HEK293 (cell line): Measurements from ENCODE around the gene PINLYP.
A peak's percentile ranks its signal among the peaks of the same experiment; 100 is the strongest.

ENCODE experiments used
- BCL11A ChIP-seq: fragments of 450-650 bp; formaldehyde crosslinking; IDR thresholded peaks from 2 replicates; pipeline ENCODE4 v1.5.1; 2016; ENCODE audit warnings: low read depth, missing biosample characterization, missing genetic modification characterization
- BCL11B ChIP-seq: fragments of 450-650 bp; formaldehyde crosslinking; IDR thresholded peaks from 2 replicates; pipeline ENCODE4 v1.5.1; 2016; ENCODE audit warnings: low read depth, missing biosample characterization, missing genetic modification characterization
- HOXA7 ChIP-seq: sonication (generic); formaldehyde crosslinking; IDR thresholded peaks from 2 replicates; pipeline ENCODE4 v1.8.1; 2022; ENCODE audit warnings: missing genetic modification reagents, borderline replicate concordance
- HOXD13 ChIP-seq: sonication (generic); formaldehyde crosslinking; IDR thresholded peaks from 2 replicates; pipeline ENCODE4 v1.8.0; 2022; ENCODE audit warnings: missing genetic modification reagents, borderline replicate concordance
- SCRT1 ChIP-seq: fragments of 450-650 bp; formaldehyde crosslinking; IDR thresholded peaks from 2 replicates; pipeline ENCODE4 v1.5.1; 2016; ENCODE audit warnings: missing biosample characterization, missing genetic modification characterization, borderline replicate concordance
- SCRT2 ChIP-seq: fragments of 450-650 bp; formaldehyde crosslinking; IDR thresholded peaks from 2 replicates; pipeline ENCODE4 v1.5.1; 2016; ENCODE audit warnings: missing biosample characterization, missing genetic modification characterization
- SP2 ChIP-seq: fragments of 450-650 bp; formaldehyde crosslinking; IDR thresholded peaks from 2 replicates; pipeline ENCODE4 v1.5.1; 2016; ENCODE audit warnings: missing biosample characterization, missing genetic modification characterization
- SP3 ChIP-seq: fragments of 450-650 bp; formaldehyde crosslinking; IDR thresholded peaks from 2 replicates; pipeline ENCODE4 v1.5.1; 2016; ENCODE audit warnings: missing biosample characterization, missing genetic modification characterization
- WT1 ChIP-seq: fragments of 450-650 bp; formaldehyde crosslinking; IDR thresholded peaks from 2 replicates; pipeline ENCODE4 v1.5.1; 2016; ENCODE audit warnings: missing biosample characterization, missing genetic modification characterization
- ZFP37 ChIP-seq: fragments of 450-650 bp; formaldehyde crosslinking; IDR thresholded peaks from 2 replicates; pipeline ENCODE4 v1.5.1; 2016; ENCODE audit warnings: missing biosample characterization, missing genetic modification characterization
- ZNF132 ChIP-seq: fragments of 450-650 bp; formaldehyde crosslinking; IDR thresholded peaks from 2 replicates; pipeline ENCODE4 v1.5.1; 2017; ENCODE audit warnings: missing biosample characterization, missing genetic modification characterization, borderline replicate concordance
- ZNF175 ChIP-seq: fragments of 450-650 bp; formaldehyde crosslinking; IDR thresholded peaks from 2 replicates; pipeline ENCODE4 v1.5.1; 2016; ENCODE audit warnings: missing biosample characterization, missing genetic modification characterization
- ZNF214 ChIP-seq: fragments of 450-650 bp; formaldehyde crosslinking; IDR thresholded peaks from 2 replicates; pipeline ENCODE4 v1.5.1; 2017; ENCODE audit warnings: missing biosample characterization, mild to moderate bottlenecking, missing genetic modification characterization, borderline replicate concordance
- ZNF221 ChIP-seq: fragments of 450-650 bp; formaldehyde crosslinking; IDR thresholded peaks from 2 replicates; pipeline ENCODE4 v1.5.1; 2017; ENCODE audit warnings: missing biosample characterization, missing genetic modification characterization, borderline replicate concordance
- ZNF223 ChIP-seq: fragments of 450-650 bp; formaldehyde crosslinking; IDR thresholded peaks from 2 replicates; pipeline ENCODE4 v1.5.1; 2016; ENCODE audit warnings: missing biosample characterization, missing genetic modification characterization
- ZNF23 ChIP-seq: fragments of 450-650 bp; formaldehyde crosslinking; IDR thresholded peaks from 2 replicates; pipeline ENCODE4 v1.5.1; 2016; ENCODE audit warnings: missing biosample characterization, missing genetic modification characterization, borderline replicate concordance
- ZNF239 ChIP-seq: fragments of 450-650 bp; formaldehyde crosslinking; IDR thresholded peaks from 2 replicates; pipeline ENCODE4 v1.5.1; 2016; ENCODE audit warnings: missing biosample characterization, missing genetic modification characterization
- ZNF274 ChIP-seq, 2 experiments: fragments of 200-500 bp in 1 of 2; fragments of 450-650 bp in 1 of 2; sonication (Bioruptor generic) in 1 of 2; formaldehyde crosslinking in 1 of 2; IDR thresholded peaks; 2 replicates each; pipeline versions ENCODE4 v1.5.1 to v1.6.1; 2014 to 2016; ENCODE audit warnings: borderline replicate concordance in 1 of 2, inconsistent platforms in 1 of 2, low read length in 1 of 2, missing biosample characterization in 1 of 2, missing genetic modification characterization in 1 of 2
- ZNF292 ChIP-seq: fragments of 450-650 bp; formaldehyde crosslinking; IDR thresholded peaks from 2 replicates; pipeline ENCODE4 v1.5.1; 2016; ENCODE audit warnings: low read depth, missing biosample characterization, missing genetic modification characterization, borderline replicate concordance
- ZNF302 ChIP-seq: fragments of 450-650 bp; formaldehyde crosslinking; IDR thresholded peaks from 2 replicates; pipeline ENCODE4 v1.5.1; 2016; ENCODE audit warnings: missing biosample characterization, missing genetic modification characterization, low read depth
- ZNF423 ChIP-seq: fragments of 450-650 bp; formaldehyde crosslinking; IDR thresholded peaks from 2 replicates; pipeline ENCODE4 v1.5.1; 2016; ENCODE audit warnings: missing biosample characterization, missing genetic modification characterization
- ZNF426 ChIP-seq: fragments of 450-650 bp; formaldehyde crosslinking; IDR thresholded peaks from 2 replicates; pipeline ENCODE4 v1.5.1; 2017; ENCODE audit warnings: missing biosample characterization, missing genetic modification characterization, mild to moderate bottlenecking, inconsistent platforms, moderate library complexity
- ZNF48 ChIP-seq: fragments of 450-650 bp; formaldehyde crosslinking; IDR thresholded peaks from 2 replicates; pipeline ENCODE4 v1.5.1; 2016; ENCODE audit warnings: missing biosample characterization, missing genetic modification characterization
- ZNF521 ChIP-seq: fragments of 450-650 bp; formaldehyde crosslinking; IDR thresholded peaks from 2 replicates; pipeline ENCODE4 v1.5.1; 2017; ENCODE audit warnings: missing biosample characterization, mild to moderate bottlenecking, missing genetic modification characterization
- ZNF544 ChIP-seq: fragments of 450-650 bp; formaldehyde crosslinking; IDR thresholded peaks from 2 replicates; pipeline ENCODE4 v1.5.0; 2017; ENCODE audit warnings: missing biosample characterization, missing genetic modification characterization
- ZNF548 ChIP-seq: fragments of 450-650 bp; formaldehyde crosslinking; IDR thresholded peaks from 2 replicates; pipeline ENCODE4 v1.5.1; 2016; ENCODE audit warnings: missing biosample characterization, missing genetic modification characterization
- ZNF561 ChIP-seq: fragments of 450-650 bp; IDR thresholded peaks from 2 replicates; pipeline ENCODE4 v1.5.1; 2018; ENCODE audit warnings: missing biosample characterization, missing genetic modification characterization, borderline replicate concordance
- ZNF585B ChIP-seq: fragments of 450-650 bp; formaldehyde crosslinking; IDR thresholded peaks from 2 replicates; pipeline ENCODE4 v1.5.1; 2016; ENCODE audit warnings: missing biosample characterization, missing genetic modification characterization
- ZNF623 ChIP-seq: fragments of 450-650 bp; formaldehyde crosslinking; IDR thresholded peaks from 2 replicates; pipeline ENCODE4 v1.5.1; 2016; ENCODE audit warnings: missing biosample characterization, missing genetic modification characterization
- ZNF624 ChIP-seq: fragments of 450-650 bp; formaldehyde crosslinking; IDR thresholded peaks from 2 replicates; pipeline ENCODE4 v1.5.1; 2017; ENCODE audit warnings: missing biosample characterization, missing genetic modification characterization
- ZNF791 ChIP-seq: fragments of 450-650 bp; formaldehyde crosslinking; IDR thresholded peaks from 2 replicates; pipeline ENCODE4 v1.5.1; 2016; ENCODE audit warnings: missing biosample characterization, missing genetic modification characterization
- ZNF792 ChIP-seq: fragments of 450-650 bp; formaldehyde crosslinking; IDR thresholded peaks from 2 replicates; pipeline ENCODE4 v1.5.1; 2016; ENCODE audit warnings: missing biosample characterization, missing genetic modification characterization
- ZNF843 ChIP-seq: fragments of 450-650 bp; formaldehyde crosslinking; IDR thresholded peaks from 2 replicates; pipeline ENCODE4 v1.5.1; 2016; ENCODE audit warnings: missing biosample characterization, missing genetic modification characterization
- ZSCAN16 ChIP-seq: fragments of 450-650 bp; formaldehyde crosslinking; IDR thresholded peaks from 2 replicates; pipeline ENCODE4 v1.5.1; 2016; ENCODE audit warnings: missing biosample characterization, missing genetic modification characterization
- TF ChIP-seq, protein P1 (sequence below): fragments of 450-650 bp; formaldehyde crosslinking; IDR thresholded peaks from 2 replicates; pipeline ENCODE4 v1.5.1; 2016; ENCODE audit warnings: missing biosample characterization, missing genetic modification characterization
- TF ChIP-seq, protein P2 (sequence below): fragments of 450-650 bp; IDR thresholded peaks from 2 replicates; pipeline ENCODE4 v1.5.1; 2018; ENCODE audit warnings: missing biosample characterization, missing genetic modification characterization
- TF ChIP-seq, protein P3 (sequence below): fragments of 450-650 bp; formaldehyde crosslinking; IDR thresholded peaks from 2 replicates; pipeline ENCODE4 v1.5.1; 2016; ENCODE audit warnings: missing biosample characterization, missing genetic modification characterization
- TF ChIP-seq, protein P4 (sequence below): fragments of 450-650 bp; formaldehyde crosslinking; IDR thresholded peaks from 2 replicates; pipeline ENCODE4 v1.5.1; 2016; ENCODE audit warnings: missing biosample characterization, missing genetic modification characterization

Gene PINLYP

DNA sequence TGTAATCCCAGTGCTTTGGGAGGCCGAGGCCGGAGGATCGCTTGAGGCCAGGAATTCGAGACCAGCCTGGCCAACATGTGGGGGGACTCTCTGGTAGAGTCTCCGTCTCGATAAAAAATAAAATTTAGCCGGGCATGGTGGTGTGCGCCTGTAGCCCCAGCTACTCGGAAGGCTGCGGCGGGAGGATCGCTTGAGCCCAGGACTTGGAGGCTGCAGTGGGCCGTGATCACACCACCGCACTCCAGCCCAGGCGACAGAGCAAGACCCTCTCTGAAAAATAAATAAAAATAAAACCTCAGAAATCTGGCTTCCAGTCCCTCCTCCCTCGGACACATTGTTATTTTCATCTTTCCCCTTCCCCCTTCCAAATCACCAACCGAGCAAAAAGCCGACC is 20.0 kb downstream of the PINLYP start (continued):
- TF ChIP-seq BCL11A (no peak), HOXD13 (no peak), SP3 (tag by site-specific recombination) (no peak), ZNF843 (tag by site-specific recombination) (0 out of 2 replicates have a peak, but pooled peaks have one; percentile 34), WT1 (tag by site-specific recombination) (0 out of 2 replicates have a peak, but pooled peaks have one; percentile 13), ZNF426 (tag by site-specific recombination) (no peak), ZNF292 (no peak), HOXA7 (no peak), ZNF302 (tag by site-specific recombination) (0 out of 2 replicates have a peak, but pooled peaks have one; percentile 63), ZNF223 (no peak), ZNF544 (no peak), ZNF175 (tag by site-specific recombination) (no peak), ZNF792 (tag by site-specific recombination) (peak; percentile 37; the same call in 1 of the 2 replicates), ZNF239 (tag by site-specific recombination) (no peak), ZNF623 (no peak), SCRT1 (no peak), ZNF521 (tag by site-specific recombination) (no peak), ZNF214 (tag by site-specific recombination) (0 out of 2 replicates have a peak, but pooled peaks have one; percentile 18), SCRT2 (tag by site-specific recombination) (peak; percentile 59; the same call in 1 of the 2 replicates), ZNF548 (0 out of 2 replicates have a peak, but pooled peaks have one; percentile 41), ZNF423 (tag by site-specific recombination) (no peak), ZNF791 (no peak), ZSCAN16 (tag by site-specific recombination) (0 out of 2 replicates have a peak, but pooled peaks have one; percentile 66), ZNF48 (tag by site-specific recombination) (no peak), ZNF132 (tag by site-specific recombination) (no peak), SP2 (tag by site-specific recombination) (no peak), ZNF274 (IDR thresholded peaks at IDR 0.05; ENCODE audit: low read length) (no peak), ZNF274 (tag by site-specific recombination; IDR thresholded peaks at IDR 0.05; ENCODE audit: borderline replicate concordance) (no peak), ZNF624 (no peak), ZNF221 (tag by site-specific recombination) (no peak), ZFP37 (tag by site-specific recombination) (peak; percentile 87), BCL11B (no peak), ZNF23 (no peak), ZNF585B (tag by site-specific recombination) (no peak; the same call in 1 of the 2 replicates), ZNF561 (tag by site-specific recombination) (peak; percentile 11; the same call in 1 of the 2 replicates)
- TF ChIP-seq, protein P1, sequence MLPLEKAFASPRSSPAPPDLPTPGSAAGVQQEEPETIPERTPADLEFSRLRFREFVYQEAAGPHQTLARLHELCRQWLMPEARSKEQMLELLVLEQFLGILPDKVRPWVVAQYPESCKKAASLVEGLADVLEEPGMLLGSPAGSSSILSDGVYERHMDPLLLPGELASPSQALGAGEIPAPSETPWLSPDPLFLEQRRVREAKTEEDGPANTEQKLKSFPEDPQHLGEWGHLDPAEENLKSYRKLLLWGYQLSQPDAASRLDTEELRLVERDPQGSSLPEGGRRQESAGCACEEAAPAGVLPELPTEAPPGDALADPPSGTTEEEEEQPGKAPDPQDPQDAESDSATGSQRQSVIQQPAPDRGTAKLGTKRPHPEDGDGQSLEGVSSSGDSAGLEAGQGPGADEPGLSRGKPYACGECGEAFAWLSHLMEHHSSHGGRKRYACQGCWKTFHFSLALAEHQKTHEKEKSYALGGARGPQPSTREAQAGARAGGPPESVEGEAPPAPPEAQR: no peak
- TF ChIP-seq, protein P2, sequence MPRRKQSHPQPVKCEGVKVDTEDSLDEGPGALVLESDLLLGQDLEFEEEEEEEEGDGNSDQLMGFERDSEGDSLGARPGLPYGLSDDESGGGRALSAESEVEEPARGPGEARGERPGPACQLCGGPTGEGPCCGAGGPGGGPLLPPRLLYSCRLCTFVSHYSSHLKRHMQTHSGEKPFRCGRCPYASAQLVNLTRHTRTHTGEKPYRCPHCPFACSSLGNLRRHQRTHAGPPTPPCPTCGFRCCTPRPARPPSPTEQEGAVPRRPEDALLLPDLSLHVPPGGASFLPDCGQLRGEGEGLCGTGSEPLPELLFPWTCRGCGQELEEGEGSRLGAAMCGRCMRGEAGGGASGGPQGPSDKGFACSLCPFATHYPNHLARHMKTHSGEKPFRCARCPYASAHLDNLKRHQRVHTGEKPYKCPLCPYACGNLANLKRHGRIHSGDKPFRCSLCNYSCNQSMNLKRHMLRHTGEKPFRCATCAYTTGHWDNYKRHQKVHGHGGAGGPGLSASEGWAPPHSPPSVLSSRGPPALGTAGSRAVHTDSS (tag by site-specific recombination): no peak
- TF ChIP-seq, protein P3, sequence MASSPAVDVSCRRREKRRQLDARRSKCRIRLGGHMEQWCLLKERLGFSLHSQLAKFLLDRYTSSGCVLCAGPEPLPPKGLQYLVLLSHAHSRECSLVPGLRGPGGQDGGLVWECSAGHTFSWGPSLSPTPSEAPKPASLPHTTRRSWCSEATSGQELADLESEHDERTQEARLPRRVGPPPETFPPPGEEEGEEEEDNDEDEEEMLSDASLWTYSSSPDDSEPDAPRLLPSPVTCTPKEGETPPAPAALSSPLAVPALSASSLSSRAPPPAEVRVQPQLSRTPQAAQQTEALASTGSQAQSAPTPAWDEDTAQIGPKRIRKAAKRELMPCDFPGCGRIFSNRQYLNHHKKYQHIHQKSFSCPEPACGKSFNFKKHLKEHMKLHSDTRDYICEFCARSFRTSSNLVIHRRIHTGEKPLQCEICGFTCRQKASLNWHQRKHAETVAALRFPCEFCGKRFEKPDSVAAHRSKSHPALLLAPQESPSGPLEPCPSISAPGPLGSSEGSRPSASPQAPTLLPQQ (tag by site-specific recombination): no peak
- TF ChIP-seq, protein P4, sequence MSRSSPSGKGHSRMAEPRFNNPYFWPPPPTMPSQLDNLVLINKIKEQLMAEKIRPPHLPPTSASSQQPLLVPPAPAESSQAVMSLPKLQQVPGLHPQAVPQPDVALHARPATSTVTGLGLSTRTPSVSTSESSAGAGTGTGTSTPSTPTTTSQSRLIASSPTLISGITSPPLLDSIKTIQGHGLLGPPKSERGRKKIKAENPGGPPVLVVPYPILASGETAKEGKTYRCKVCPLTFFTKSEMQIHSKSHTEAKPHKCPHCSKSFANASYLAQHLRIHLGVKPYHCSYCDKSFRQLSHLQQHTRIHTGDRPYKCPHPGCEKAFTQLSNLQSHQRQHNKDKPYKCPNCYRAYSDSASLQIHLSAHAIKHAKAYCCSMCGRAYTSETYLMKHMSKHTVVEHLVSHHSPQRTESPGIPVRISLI (tag by site-specific recombination): no peak
